NCI-H748 treated with DMSO at 0.1 percent for 48 hours (cell line): ENCODE results near the gene SZT2.
A peak's percentile ranks its signal among the peaks of the same experiment; 100 is the strongest.

ENCODE experiments used
- DNase-seq: peaks from one replicate; lab custom pipeline; 2025; lab: John Stamatoyannopoulos, UW

The SZT2 gene

GRCh38 chr1:43389326-43390313 is at the start of gene SZT2, which contains the start of gene MED8:
Gene SZT2 (plus strand): TSS chr1:43389899. CDS start chr1:43389969, 70 bp downstream.
Gene MED8 (minus strand): TSS chr1:43389800. CDS start chr1:43389764, 36 bp downstream.
- peak; percentile 100 for DNase-seq

- no peak for DNase-seq
Observed at GRCh38 chr1:43340559-43340958, 49.1 kb upstream of the SZT2 start.

- no peak for DNase-seq
Observed at GRCh38 chr1:43344267-43344850, 45.3 kb upstream of the SZT2 start.

GRCh38 chr1:43345120-43345519 is 44.6 kb upstream of the SZT2 start:
- DNase-seq, result no peak

GRCh38 chr1:43346636-43347035 is 43.1 kb upstream of the SZT2 start:
- no peak for DNase-seq

- DNase-seq, result peak; percentile 98
Observed at GRCh38 chr1:43348343-43348808, 41.3 kb upstream of the SZT2 start.

GRCh38 chr1:43348809-43349593 is 40.7 kb upstream of the SZT2 start:
- DNase-seq, result peak; percentile 100

- no peak for DNase-seq
Observed at GRCh38 chr1:43349594-43350306, 39.9 kb upstream of the SZT2 start.

GRCh38 chr1:43350976-43351375 is 38.7 kb upstream of the SZT2 start:
- DNase-seq, result no peak

GRCh38 chr1:43351421-43352350 is 38.0 kb upstream of the SZT2 start:
- DNase-seq, result no peak

- DNase-seq, result no peak
Observed at GRCh38 chr1:43352351-43352705, 37.4 kb upstream of the SZT2 start.

GRCh38 chr1:43352881-43353280 is 36.8 kb upstream of the SZT2 start:
- DNase-seq, result no peak

- DNase-seq, result no peak
Observed at GRCh38 chr1:43354471-43354870, 35.2 kb upstream of the SZT2 start.

GRCh38 chr1:43354936-43355335 is 34.8 kb upstream of the SZT2 start:
- no peak for DNase-seq

- DNase-seq, result no peak
Observed at GRCh38 chr1:43357251-43357650, 32.4 kb upstream of the SZT2 start.

GRCh38 chr1:43358121-43358745 is 31.5 kb upstream of the SZT2 start:
- peak; percentile 99 for DNase-seq

GRCh38 chr1:43358746-43359693 is 30.7 kb upstream of the SZT2 start, which contains the start of gene CDC20:
Gene CDC20 (plus strand): TSS chr1:43358981. CDS start chr1:43359216, 235 bp downstream.
- DNase-seq, result peak; percentile 100

GRCh38 chr1:43359696-43360095 is 30.0 kb upstream of the SZT2 start:
- no peak for DNase-seq

- no peak for DNase-seq
Observed at GRCh38 chr1:43360616-43361015, 29.1 kb upstream of the SZT2 start.
